Breast epithelium (tissue), 3 donors: Measurements from ENCODE around the gene CABLES1.

ENCODE experiments used
- POLR2A ChIP-seq: fragments of 450-650 bp; IDR thresholded peaks from one replicate; pipeline ENCODE4 v1.6.1; 2016; ENCODE audit warnings: antibody characterized with exemption, mild to moderate bottlenecking, moderate library complexity
- TF ChIP-seq, protein P1 (sequence below), 3 donors: fragments of 450-650 bp; IDR thresholded peaks; one replicate each; pipeline ENCODE4 v1.5.1; 2016 to 2017; ENCODE audit warnings: antibody characterized with exemption in 3 of 3, mild to moderate bottlenecking in 3 of 3, moderate library complexity in 3 of 3

DNA sequence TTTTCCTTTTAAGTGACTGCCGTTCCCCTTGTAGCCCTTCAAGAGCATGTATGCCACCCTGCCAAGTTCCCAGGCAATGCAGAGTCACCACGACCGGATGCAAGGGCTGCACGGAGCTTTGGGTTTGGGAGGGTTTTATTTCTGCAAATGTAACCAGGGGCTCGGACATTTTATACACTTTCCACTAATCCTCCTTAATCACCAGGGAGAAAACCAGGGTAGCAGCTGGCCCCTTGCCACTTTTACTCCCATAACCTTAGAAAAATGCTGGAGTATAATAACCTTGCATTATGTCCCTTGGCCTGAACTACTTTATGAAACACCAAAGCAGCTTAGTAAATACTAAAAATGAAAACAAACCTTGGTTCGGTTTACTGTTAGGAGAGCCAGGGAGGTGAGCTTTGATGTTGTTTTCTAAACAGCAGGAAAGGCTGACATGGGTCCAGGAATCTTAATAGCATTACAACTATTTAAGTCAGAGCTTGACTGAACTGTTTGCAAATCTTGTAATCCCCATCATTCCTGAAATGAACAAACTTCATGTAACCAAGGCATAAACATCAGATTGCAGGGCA lies 165.0 kb downstream of the CABLES1 start:
- TF ChIP-seq, protein P1, sequence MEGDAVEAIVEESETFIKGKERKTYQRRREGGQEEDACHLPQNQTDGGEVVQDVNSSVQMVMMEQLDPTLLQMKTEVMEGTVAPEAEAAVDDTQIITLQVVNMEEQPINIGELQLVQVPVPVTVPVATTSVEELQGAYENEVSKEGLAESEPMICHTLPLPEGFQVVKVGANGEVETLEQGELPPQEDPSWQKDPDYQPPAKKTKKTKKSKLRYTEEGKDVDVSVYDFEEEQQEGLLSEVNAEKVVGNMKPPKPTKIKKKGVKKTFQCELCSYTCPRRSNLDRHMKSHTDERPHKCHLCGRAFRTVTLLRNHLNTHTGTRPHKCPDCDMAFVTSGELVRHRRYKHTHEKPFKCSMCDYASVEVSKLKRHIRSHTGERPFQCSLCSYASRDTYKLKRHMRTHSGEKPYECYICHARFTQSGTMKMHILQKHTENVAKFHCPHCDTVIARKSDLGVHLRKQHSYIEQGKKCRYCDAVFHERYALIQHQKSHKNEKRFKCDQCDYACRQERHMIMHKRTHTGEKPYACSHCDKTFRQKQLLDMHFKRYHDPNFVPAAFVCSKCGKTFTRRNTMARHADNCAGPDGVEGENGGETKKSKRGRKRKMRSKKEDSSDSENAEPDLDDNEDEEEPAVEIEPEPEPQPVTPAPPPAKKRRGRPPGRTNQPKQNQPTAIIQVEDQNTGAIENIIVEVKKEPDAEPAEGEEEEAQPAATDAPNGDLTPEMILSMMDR (IDR thresholded peaks at IDR 0.05): no peak
- no peak for TF ChIP-seq POLR2A
